Measurements from ENCODE around the gene SCN4A.

GRCh38 chr17:63941162-63941561 lies 31.6 kb downstream of the SCN4A start:
- TF ChIP-seq POLR2A (IDR thresholded peaks at IDR 0.05) (no peak), CTCF (IDR thresholded peaks at IDR 0.05) (no peak), POLR2AphosphoS5 (IDR thresholded peaks at IDR 0.05) (no peak), EP300 (IDR thresholded peaks at IDR 0.05) (no peak)

Measured in upper lobe of left lung (tissue), 4 donors.